GM12865 (cell line): Measurements from ENCODE around the gene CCDC3.

Source experiments
- DNase-seq: peaks from one replicate; pipeline ENCODE4 v3.0.0; 2010; ENCODE audit warnings: low read depth
- H3K4me3 ChIP-seq: 2 replicates; pipeline ENCODE4 v1.5.1; 2011; ENCODE audit warnings: mild to moderate bottlenecking, low read depth, low read length, control low read depth
- TF ChIP-seq, protein P1 (sequence below): IDR thresholded peaks from 2 replicates; pipeline ENCODE4 v1.5.1; 2011; ENCODE audit warnings: low read length, control low read depth, low read depth, inconsistent platforms; ENCODE audit not compliant: insufficient read depth; ENCODE audit errors: missing control alignments

The CCDC3 gene

GRCh38 chr10:12934777-12935176, 66.7 kb downstream of the CCDC3 start:
- no peak overlapping the region for H3K4me3 ChIP-seq
- TF ChIP-seq, protein P1, sequence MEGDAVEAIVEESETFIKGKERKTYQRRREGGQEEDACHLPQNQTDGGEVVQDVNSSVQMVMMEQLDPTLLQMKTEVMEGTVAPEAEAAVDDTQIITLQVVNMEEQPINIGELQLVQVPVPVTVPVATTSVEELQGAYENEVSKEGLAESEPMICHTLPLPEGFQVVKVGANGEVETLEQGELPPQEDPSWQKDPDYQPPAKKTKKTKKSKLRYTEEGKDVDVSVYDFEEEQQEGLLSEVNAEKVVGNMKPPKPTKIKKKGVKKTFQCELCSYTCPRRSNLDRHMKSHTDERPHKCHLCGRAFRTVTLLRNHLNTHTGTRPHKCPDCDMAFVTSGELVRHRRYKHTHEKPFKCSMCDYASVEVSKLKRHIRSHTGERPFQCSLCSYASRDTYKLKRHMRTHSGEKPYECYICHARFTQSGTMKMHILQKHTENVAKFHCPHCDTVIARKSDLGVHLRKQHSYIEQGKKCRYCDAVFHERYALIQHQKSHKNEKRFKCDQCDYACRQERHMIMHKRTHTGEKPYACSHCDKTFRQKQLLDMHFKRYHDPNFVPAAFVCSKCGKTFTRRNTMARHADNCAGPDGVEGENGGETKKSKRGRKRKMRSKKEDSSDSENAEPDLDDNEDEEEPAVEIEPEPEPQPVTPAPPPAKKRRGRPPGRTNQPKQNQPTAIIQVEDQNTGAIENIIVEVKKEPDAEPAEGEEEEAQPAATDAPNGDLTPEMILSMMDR, result no peak
- no peak for DNase-seq

DNA sequence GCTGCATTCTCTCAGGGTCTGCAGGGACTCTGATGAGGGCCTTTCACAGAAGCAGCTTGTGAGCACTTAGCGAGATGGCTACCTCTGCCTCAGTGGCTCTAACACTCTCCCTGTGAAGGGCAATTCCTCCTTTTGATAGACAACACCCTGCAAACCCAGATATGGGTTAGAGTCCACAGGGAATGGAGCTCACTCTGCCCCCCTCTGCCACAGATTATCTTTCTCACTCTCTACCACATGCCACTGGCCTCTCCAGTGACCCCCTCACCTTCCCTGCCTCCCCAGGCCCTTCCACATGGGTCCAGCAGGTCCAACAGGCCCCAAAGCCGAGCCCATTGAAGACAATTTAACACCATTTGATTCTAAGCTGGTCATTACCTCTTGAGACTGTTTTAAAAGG, 72.1 kb downstream of the CCDC3 start:
- no peak overlapping the region for H3K4me3 ChIP-seq
- TF ChIP-seq, protein P1, result no peak
- DNase-seq, result no peak

DNA sequence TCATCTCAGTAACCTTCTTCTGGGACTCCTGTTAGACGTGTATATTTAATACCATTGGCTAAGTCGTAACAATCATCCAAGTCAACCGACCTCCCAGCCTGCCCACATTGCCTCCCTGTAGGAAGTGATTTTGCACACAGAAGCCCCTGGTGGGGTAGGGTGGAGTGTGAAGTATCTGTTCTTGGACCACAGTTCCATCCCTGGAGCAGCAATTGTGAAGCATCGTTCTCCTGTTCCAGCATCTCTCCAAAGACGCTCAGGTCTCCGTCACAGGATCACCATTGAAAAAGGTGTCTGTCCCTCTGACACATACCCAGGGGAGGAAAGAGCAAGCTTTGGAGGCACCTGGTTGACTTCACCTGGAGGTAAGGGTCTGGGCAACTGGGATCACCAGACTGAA, 72.9 kb downstream of the CCDC3 start:
- H3K4me3 ChIP-seq, result no peak overlapping the region
- no peak for DNase-seq
- TF ChIP-seq, protein P1, result no peak

GRCh38 chr10:12927896-12928295, 73.6 kb downstream of the CCDC3 start:
- no peak for DNase-seq
- TF ChIP-seq, protein P1, result no peak
- H3K4me3 ChIP-seq, result no peak overlapping the region

- TF ChIP-seq, protein P1, result no peak
- no peak for DNase-seq
- no peak overlapping the region for H3K4me3 ChIP-seq
Observed at GRCh38 chr10:12925845-12926244, 75.7 kb downstream of the CCDC3 start.

GRCh38 chr10:12924911-12925310, 76.6 kb downstream of the CCDC3 start:
- no peak overlapping the region for H3K4me3 ChIP-seq
- TF ChIP-seq, protein P1, result no peak
- no peak for DNase-seq

DNA sequence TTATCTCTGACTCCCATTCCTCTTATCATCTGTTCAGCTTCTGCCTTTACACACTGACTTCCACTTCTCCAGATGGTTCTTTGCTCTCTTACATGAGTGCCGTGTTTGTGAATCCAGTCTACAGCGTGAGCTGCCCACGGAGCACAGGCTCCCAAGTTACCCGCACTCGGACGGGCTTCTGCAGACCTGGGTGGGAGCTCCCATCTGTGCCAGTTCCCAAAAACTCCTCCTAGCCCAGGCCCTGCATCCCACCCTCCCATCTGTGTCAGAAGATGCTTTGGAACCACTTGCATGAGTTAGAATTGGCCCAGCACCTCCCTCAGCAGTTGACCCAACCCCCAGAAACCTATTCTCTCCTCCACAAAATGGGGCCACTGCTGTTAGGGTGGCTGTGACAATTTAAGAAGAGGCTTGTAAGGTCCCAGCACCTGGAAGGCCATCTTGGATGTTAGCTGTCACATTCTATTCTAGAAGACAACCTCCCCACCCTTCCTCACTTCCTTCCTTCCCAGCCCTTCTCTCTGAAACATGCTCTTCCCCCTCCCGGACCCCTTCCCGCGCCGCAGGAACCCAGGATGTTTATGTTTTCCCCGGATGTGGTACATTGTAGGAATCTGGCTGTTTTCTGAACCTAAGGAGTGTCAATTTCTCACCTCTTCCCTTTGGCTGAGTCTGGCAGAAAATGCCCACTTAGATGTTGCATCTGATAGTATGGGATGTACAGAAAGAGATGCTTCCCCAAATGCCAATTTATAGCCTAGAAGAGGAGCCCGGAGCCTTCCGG, 79.2 kb downstream of the CCDC3 start:
- TF ChIP-seq, protein P1, result no peak
- H3K4me3 ChIP-seq, result no peak overlapping the region
- DNase-seq, result no peak
